Activated T-helper 1 cell treated with Interleukin-2 at 50 U/mL for 16 hours (primary cell): Measurements from ENCODE around the gene CASS4.

ENCODE experiments used
- DNase-seq: peaks from one replicate; pipeline ENCODE4 v3.0.0-alpha.2; 2020; ENCODE audit warnings: low read depth

Gene CASS4

GRCh38 chr20:56424931-56425330 lies 12.9 kb downstream of the CASS4 start:
- DNase-seq, result no peak

GRCh38 chr20:56426026-56426425 lies 14.0 kb downstream of the CASS4 start:
- no peak for DNase-seq

GRCh38 chr20:56426926-56427325 lies 14.9 kb downstream of the CASS4 start:
- no peak for DNase-seq

GRCh38 chr20:56427797-56428196 lies 15.7 kb downstream of the CASS4 start:
- DNase-seq, result no peak

GRCh38 chr20:56428410-56428809 lies 16.4 kb downstream of the CASS4 start:
- DNase-seq, result no peak

GRCh38 chr20:56428881-56429280 lies 16.8 kb downstream of the CASS4 start:
- no peak for DNase-seq

GRCh38 chr20:56429502-56429901 lies 17.4 kb downstream of the CASS4 start:
- DNase-seq, result no peak

GRCh38 chr20:56429941-56430340 lies 17.9 kb downstream of the CASS4 start:
- no peak for DNase-seq

- DNase-seq, result no peak
These were observed 18.4 kb downstream of the CASS4 start for GRCh38 chr20:56430461-56430860.

GRCh38 chr20:56430957-56431356 lies 18.9 kb downstream of the CASS4 start:
- DNase-seq, result no peak

- DNase-seq, result no peak
These were observed 19.4 kb downstream of the CASS4 start for GRCh38 chr20:56431471-56431870.

- no peak for DNase-seq
These were observed 21.3 kb downstream of the CASS4 start for GRCh38 chr20:56433221-56433879.

- no peak for DNase-seq
These were observed 21.8 kb downstream of the CASS4 start for GRCh38 chr20:56433880-56434255.

GRCh38 chr20:56437196-56437960 lies 25.3 kb downstream of the CASS4 start:
- DNase-seq, result no peak

- DNase-seq, result no peak
These were observed 26.2 kb downstream of the CASS4 start for GRCh38 chr20:56438284-56438683.

GRCh38 chr20:56439771-56440291 lies 27.8 kb downstream of the CASS4 start:
- DNase-seq, result no peak

GRCh38 chr20:56440346-56441007 lies 28.4 kb downstream of the CASS4 start:
- peak; percentile 33 for DNase-seq

- DNase-seq, result no peak
These were observed 30.6 kb downstream of the CASS4 start for GRCh38 chr20:56442389-56443365.

GRCh38 chr20:56443654-56444540 lies 31.8 kb downstream of the CASS4 start:
- DNase-seq, result no peak

- DNase-seq, result no peak
These were observed 33.1 kb downstream of the CASS4 start for GRCh38 chr20:56445130-56445529.

- no peak for DNase-seq
These were observed 33.5 kb downstream of the CASS4 start for GRCh38 chr20:56445540-56445939.
